Measurements from ENCODE around the gene MACROH2A2. TPM values are rescaled to one million over a fixed set of nuclear protein-coding genes. Genes with fewer than 3 reads are reported as not detected.

Gene MACROH2A2
- total RNA-seq, 1 donor from 2014 or later, result 25.5 TPM

GRCh38 chr10:70055550-70055949, 2.9 kb downstream of the MACROH2A2 start:
- H3K27ac ChIP-seq (ENCODE audit: low read depth, low read length), result no peak overlapping the region
- no peaks in the 10 kb centered on the region for H3K9me3 ChIP-seq (ENCODE audit: insufficient read depth, low read depth, low read length)
- FAIRE-seq (no peak), DNase-seq (ENCODE audit: low read depth) (peak; percentile 27)
- no peaks in the 10 kb centered on the region for H3K36me3 Mint-ChIP-seq (ENCODE audit: low read depth, unreplicated experiment)
- H3K9me3 Mint-ChIP-seq (ENCODE audit: unreplicated experiment), result no peaks in the 10 kb centered on the region
- H3K4me2 ChIP-seq (ENCODE audit: low read length), result no peak overlapping the region
- no peak overlapping the region for H3K4me3 Mint-ChIP-seq (ENCODE audit: unreplicated experiment)
- peaks cover 16% of the 10 kb centered on the region for H3K27me3 ChIP-seq (ENCODE audit: insufficient read depth, low read length)
- H3K4me3 ChIP-seq (ENCODE audit: insufficient read depth, low read depth, low read length), result no peak overlapping the region
- no peak for TF ChIP-seq EZH2 (IDR thresholded peaks at IDR 0.05; ENCODE audit: insufficient read depth, low read length)
- H3K4me1 Mint-ChIP-seq (ENCODE audit: low read depth, unreplicated experiment), result peaks cover 5% of the 10 kb centered on the region
- no peak overlapping the region for H3K9ac ChIP-seq (ENCODE audit: low read length)
- peaks cover 4% of the 10 kb centered on the region for H4K20me1 ChIP-seq (ENCODE audit: insufficient read depth, low read length)
- no peaks in the 10 kb centered on the region for H3K4me1 ChIP-seq (ENCODE audit: insufficient read depth, low read length)
- H3K36me3 ChIP-seq (ENCODE audit: insufficient read depth, low read length), result no peaks in the 10 kb centered on the region
- H3K27ac Mint-ChIP-seq (ENCODE audit: unreplicated experiment), result no peak overlapping the region
- H3K79me2 ChIP-seq (ENCODE audit: insufficient read depth, low read length), result peaks cover 26% of the 10 kb centered on the region
- peaks cover 8% of the 10 kb centered on the region for H3K27me3 Mint-ChIP-seq (ENCODE audit: low read depth, unreplicated experiment)
- H2AFZ ChIP-seq (ENCODE audit: low read depth, low read length), result no peak overlapping the region

- Mint-ChIP-seq H3K36me3 (ENCODE audit: low read depth, unreplicated experiment) (no peaks in the 10 kb centered on the region), H3K27me3 (ENCODE audit: low read depth, unreplicated experiment) (peaks cover 3% of the 10 kb centered on the region), H3K4me3 (ENCODE audit: unreplicated experiment) (no peak overlapping the region), H3K9me3 (ENCODE audit: unreplicated experiment) (no peaks in the 10 kb centered on the region), H3K4me1 (ENCODE audit: low read depth, unreplicated experiment) (peaks cover 5% of the 10 kb centered on the region), H3K27ac (ENCODE audit: unreplicated experiment) (no peak overlapping the region)
- Histone ChIP-seq H3K36me3 (ENCODE audit: insufficient read depth, low read length) (no peaks in the 10 kb centered on the region), H3K4me3 (ENCODE audit: insufficient read depth, low read depth, low read length) (no peak overlapping the region), H3K27me3 (ENCODE audit: insufficient read depth, low read length) (peaks cover 3% of the 10 kb centered on the region), H3K4me1 (ENCODE audit: insufficient read depth, low read length) (no peaks in the 10 kb centered on the region), H3K4me2 (ENCODE audit: low read length) (no peak overlapping the region), H3K9ac (ENCODE audit: low read length) (no peak overlapping the region), H3K9me3 (ENCODE audit: insufficient read depth, low read depth, low read length) (no peaks in the 10 kb centered on the region), H3K27ac (ENCODE audit: low read depth, low read length) (no peak overlapping the region), H3K79me2 (ENCODE audit: insufficient read depth, low read length) (peaks cover 26% of the 10 kb centered on the region), H4K20me1 (ENCODE audit: insufficient read depth, low read length) (peaks cover 4% of the 10 kb centered on the region), H2AFZ (ENCODE audit: low read depth, low read length) (no peak overlapping the region)
- no peak for FAIRE-seq
- no peak for DNase-seq (ENCODE audit: low read depth)
- no peak for TF ChIP-seq CTCF (IDR thresholded peaks at IDR 0.05; ENCODE audit: insufficient read depth, low read depth, low read length)
- TF ChIP-seq EZH2 (IDR thresholded peaks at IDR 0.05; ENCODE audit: insufficient read depth, low read length), result no peak
Measured at GRCh38 chr10:70057306-70057705, 4.7 kb downstream of the MACROH2A2 start.

- Histone ChIP-seq H3K27me3 (ENCODE audit: insufficient read depth, low read length) (no peaks in the 10 kb centered on the region), H2AFZ (ENCODE audit: low read depth, low read length) (no peak overlapping the region), H4K20me1 (ENCODE audit: insufficient read depth, low read length) (peaks cover 11% of the 10 kb centered on the region), H3K4me2 (ENCODE audit: low read length) (no peak overlapping the region), H3K9ac (ENCODE audit: low read length) (no peak overlapping the region), H3K36me3 (ENCODE audit: insufficient read depth, low read length) (no peaks in the 10 kb centered on the region), H3K4me1 (ENCODE audit: insufficient read depth, low read length) (no peaks in the 10 kb centered on the region), H3K9me3 (ENCODE audit: insufficient read depth, low read depth, low read length) (no peaks in the 10 kb centered on the region), H3K27ac (ENCODE audit: low read depth, low read length) (no peak overlapping the region), H3K4me3 (ENCODE audit: insufficient read depth, low read depth, low read length) (no peak overlapping the region), H3K79me2 (ENCODE audit: insufficient read depth, low read length) (peaks cover 21% of the 10 kb centered on the region)
- Mint-ChIP-seq H3K4me1 (ENCODE audit: low read depth, unreplicated experiment) (no peaks in the 10 kb centered on the region), H3K36me3 (ENCODE audit: low read depth, unreplicated experiment) (peaks cover 2% of the 10 kb centered on the region), H3K27me3 (ENCODE audit: low read depth, unreplicated experiment) (no peaks in the 10 kb centered on the region), H3K4me3 (ENCODE audit: unreplicated experiment) (no peak overlapping the region), H3K9me3 (ENCODE audit: unreplicated experiment) (no peaks in the 10 kb centered on the region), H3K27ac (ENCODE audit: unreplicated experiment) (no peak overlapping the region)
- TF ChIP-seq EZH2 (IDR thresholded peaks at IDR 0.05; ENCODE audit: insufficient read depth, low read length), result no peak
- TF ChIP-seq CTCF (IDR thresholded peaks at IDR 0.05; ENCODE audit: insufficient read depth, low read depth, low read length), result no peak
- DNase-seq (ENCODE audit: low read depth), result no peak
- FAIRE-seq, result no peak
Measured at GRCh38 chr10:70060389-70060788, 7.7 kb downstream of the MACROH2A2 start.

Measured in astrocyte (in vitro differentiated cells and primary cell).